CD4-positive, alpha-beta T cell treated with Interleukin-15 for 4 hours (primary cell): Measurements from ENCODE around the gene SRL.

Experiments
- DNase-seq: peaks from one replicate; pipeline ENCODE4 v3.0.0-alpha.2; 2020; ENCODE audit warnings: low spot score

Gene SRL

DNA sequence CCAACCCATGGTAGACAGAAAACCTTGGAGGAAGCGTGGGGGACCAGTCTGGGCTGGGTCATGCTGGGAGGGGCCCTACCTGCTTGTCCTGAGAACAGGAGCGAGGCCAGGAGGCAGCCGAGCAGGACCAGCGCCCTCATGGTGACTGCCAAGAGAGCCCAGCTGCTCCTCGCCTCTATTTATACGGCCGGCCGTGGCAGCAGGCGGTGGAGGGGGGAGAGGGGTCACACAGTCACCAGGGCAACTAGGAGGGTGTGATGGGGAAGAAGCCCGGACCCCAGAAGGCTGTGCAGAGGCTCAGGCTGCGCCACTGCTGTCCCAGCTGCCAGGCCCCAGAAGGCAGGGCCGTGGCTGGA, at the start of gene SRL:
TSS of gene SRL (minus strand) at position 153 of the 356 bp plus-strand sequence. CDS start at position 140, 13 bp downstream.
- no peak for DNase-seq

DNA sequence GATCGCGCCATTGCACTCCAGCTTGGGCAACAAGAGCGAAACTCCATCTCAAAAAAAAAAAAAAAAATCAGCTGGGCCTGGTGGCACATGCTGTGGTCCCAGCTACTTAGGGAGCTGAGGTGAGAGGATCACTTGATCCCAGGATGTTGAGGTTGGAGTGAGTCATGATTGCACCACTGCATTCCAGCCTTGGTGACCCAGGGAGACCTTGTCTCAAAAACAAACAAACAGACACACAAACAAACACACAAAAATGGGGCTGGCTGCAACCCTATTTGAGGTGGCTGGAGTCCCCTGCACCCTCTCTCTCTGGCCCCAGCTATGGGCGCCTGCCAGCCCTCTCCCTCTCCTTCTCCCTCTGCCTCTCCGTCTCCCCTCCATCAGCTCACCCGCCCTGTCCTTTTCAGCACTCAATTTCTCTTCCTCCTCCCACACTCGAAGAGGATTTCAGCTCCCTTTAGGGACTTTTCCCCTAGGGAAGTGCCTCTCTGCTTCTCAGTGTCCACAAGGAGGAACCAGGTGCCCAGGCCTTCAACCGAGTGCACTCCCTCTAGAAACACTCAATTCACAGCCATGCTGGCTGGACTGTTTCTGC, 48.5 kb upstream of the SRL start:
- DNase-seq = no peak

DNA sequence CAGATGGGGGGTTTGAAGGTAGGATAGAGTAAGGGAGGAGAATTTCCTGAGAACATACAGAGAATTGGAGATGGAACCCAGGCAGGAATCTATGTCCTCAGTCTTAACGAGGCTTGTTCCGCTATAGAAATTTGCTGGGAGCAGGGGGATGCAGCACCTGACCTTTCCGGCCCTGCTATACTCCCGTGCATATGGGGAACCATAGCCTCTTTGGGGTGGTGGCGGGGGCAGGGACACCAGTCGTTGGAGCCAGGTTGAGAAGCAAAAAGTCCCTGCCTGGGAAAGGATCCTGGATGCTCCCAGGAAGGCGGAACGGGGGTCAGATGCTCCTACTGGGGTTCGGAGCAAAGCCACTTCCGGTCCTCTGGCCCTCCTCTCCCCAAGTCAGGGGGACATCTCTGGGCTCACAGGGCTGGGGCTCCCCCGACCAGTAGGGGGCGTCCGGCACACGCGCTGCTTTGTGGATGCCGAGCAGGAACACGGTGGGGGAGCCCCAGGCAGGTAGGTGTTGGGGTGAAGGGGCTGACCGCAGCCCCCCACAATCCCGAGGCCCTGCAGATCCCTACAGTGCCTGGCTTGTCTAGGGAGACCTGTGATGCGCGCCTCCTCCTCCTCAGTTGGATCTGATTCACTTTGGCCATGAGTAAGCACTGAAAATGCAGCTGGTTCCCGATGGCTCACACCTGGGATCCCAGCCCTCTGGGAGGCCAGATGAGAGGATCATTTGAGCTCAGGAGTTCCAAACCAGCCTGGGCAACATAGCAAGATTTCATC, 46.5 kb upstream of the SRL start:
- peak; percentile 79 for DNase-seq

GRCh38 chr16:4285167-4285566, 43.3 kb upstream of the SRL start:
- no peak for DNase-seq

DNA sequence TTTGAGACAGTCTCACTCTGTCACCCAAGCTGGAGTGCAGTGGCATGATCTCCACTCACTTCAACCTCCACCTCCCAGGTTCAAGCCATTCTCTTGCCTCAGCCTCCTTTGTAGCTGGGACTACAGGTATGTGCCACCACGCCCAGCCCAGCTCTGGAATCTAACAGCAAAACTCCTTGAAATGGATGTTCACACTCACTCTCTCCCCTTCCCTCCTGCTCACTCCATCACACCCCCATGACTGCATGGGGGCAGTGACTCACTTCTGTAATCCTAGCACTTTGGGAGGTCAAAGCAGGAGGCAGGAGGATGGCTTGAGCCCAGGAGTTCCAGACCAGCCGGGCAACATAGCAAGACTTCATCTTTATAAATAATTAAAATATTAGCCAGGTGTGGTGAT, 42.1 kb upstream of the SRL start:
- DNase-seq = no peak

DNA sequence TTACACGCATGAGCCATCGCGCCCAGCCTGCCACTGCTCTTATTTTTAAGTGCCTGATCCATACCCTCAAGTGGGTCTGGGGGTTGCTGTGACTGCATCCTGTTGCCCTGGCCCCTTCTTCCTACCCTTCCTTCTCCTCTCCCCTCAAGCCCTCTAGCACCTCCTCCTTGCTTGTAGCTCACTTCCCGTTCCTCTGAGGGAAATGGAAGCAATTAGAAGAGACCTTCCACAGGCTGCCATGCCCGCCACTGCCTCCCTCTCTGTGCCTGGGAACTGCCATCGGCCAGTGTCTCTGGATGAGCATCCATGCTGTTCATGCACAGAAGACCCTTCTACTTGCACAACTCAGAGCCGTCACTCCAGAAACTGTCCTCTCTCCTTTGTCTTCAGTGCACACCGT, 41.6 kb upstream of the SRL start:
- no peak for DNase-seq

DNA sequence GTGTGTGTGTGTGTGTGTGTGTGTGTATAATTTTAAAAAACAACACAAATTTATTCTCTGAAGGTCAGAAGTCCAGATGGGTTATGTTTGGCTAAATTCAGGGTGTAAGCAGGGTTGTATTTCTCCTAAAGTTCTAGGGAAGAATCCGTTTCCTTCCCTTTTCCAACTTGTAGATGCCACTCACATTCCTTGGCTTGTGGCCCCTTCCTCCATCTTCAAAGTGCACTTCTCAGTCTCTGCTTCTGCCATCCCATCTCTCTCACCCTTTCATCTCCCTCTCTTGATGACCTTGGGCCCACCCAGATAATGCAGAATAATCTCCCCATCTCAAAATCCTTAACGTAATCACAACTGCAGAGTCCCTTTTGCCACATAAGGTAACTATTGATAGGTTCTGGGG, 38.7 kb upstream of the SRL start:
- no peak for DNase-seq

GRCh38 chr16:4277987-4278513, 36.2 kb upstream of the SRL start:
- no peak for DNase-seq

DNA sequence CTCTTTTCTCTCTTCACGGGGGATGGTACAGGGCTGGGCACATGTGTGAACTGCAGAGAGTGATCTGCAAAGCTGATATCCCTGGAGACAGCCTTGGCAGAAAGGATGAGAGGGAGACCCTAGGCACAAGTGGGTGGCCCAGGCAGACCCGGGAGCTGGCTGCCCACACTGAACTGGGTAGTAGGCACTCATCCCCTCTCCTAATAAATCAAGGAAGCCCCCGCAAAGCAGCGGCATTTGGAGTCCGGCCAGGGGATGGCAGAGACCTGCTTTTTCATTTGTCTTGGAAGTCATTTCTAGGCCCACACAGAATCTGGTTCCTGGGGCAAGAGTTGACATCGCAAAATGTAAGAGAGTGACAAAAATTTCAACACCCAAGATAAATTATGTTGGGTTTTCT, 34.0 kb upstream of the SRL start:
- DNase-seq = no peak

GRCh38 chr16:4273858-4274311, 32.0 kb upstream of the SRL start:
- peak; percentile 34 for DNase-seq

GRCh38 chr16:4272114-4272956, 30.5 kb upstream of the SRL start:
- DNase-seq = peak; percentile 21

- peak; percentile 86 for DNase-seq
These were observed 29.6 kb upstream of the SRL start for GRCh38 chr16:4271176-4272113.

GRCh38 chr16:4270595-4270994, 28.7 kb upstream of the SRL start:
- no peak for DNase-seq

GRCh38 chr16:4270091-4270490, 28.2 kb upstream of the SRL start:
- DNase-seq = no peak

GRCh38 chr16:4266372-4266771, 24.5 kb upstream of the SRL start:
- DNase-seq = no peak

DNA sequence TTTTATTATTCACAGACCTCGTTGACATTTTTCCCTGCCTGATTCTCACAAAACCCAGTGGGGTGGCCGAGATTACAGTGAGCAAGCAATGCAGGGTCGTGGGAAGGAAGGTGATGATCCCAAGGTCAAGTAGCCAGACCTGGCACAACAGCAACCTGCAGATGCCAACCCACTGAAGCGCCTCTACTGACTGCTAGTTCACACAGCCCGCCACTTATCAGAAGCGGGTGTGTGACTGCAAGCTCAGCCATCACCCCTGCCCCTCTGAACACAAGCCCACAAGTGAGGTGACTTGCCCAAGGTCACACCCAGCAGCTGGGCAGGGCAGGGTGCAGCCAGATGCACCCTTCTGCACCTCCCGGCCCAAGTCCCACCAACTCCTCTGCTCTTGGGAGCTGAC, 23.8 kb upstream of the SRL start:
- DNase-seq = no peak

GRCh38 chr16:4264546-4264945, 22.7 kb upstream of the SRL start:
- no peak for DNase-seq

GRCh38 chr16:4263504-4264436, 21.9 kb upstream of the SRL start:
- DNase-seq = no peak

DNA sequence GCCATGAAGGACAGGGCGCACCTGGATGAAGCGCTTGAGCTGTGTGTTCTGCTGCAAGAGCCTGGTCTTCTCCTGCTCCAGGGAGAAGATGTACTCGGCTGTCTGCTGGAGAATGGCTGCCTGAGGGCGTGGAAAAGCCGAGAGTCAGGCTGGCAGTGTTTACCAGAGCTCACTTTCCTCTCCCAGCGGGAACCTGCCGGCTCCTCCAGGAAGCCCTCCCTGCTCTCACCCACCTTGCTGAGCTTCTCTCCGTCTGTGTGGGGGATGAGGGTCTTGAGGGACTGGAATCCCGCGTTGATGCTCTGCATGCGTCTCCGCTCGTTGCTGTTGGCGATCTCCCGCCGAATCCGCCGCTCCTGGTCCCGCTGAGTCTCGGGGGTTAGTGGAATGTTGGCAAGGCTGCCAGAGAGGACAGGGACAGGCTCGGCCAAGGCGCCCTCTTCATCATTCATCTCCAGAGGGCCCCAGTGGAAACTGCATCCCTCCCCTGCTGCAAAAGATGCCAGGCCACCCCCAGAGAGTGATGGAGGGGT, 20.5 kb upstream of the SRL start:
- no peak for DNase-seq

- DNase-seq = peak; percentile 10
These were observed 19.8 kb upstream of the SRL start for GRCh38 chr16:4261557-4262172.
